GM19372 (cell line): ENCODE results near the gene HOXC9.

Experiments used
- ATAC-seq: cut with Tn5 transposase; IDR thresholded peaks from one replicate; pipeline ENCODE4 v1.9.1; 2021; ENCODE audit warnings: mild to moderate bottlenecking, low read depth, moderate library complexity; ENCODE audit not compliant: unreplicated experiment

Gene HOXC9

GRCh38 chr12:54000116-54001114 lies at the start of gene HOXC9:
Gene HOXC9 (plus strand): TSS chr12:54000161. CDS start chr12:54000189, 28 bp downstream.
- no peak for ATAC-seq

DNA sequence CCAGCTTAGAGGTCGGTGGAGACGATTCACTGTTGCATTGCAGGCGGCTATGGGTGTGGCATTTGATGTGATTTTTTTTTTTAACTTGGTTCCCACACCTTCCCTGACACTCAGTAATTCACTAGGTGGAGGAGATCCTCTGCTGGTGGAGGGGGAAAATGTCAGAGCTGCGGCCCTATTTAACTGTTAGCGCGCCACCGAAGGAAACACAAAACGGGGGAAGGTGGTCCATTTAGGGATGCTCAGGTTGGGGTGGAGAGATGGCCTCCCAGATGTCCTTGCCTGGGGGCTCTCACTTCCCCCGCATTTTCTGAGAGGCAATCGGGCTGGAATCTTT lies 49.6 kb upstream of the HOXC9 start:
- ATAC-seq: no peak

DNA sequence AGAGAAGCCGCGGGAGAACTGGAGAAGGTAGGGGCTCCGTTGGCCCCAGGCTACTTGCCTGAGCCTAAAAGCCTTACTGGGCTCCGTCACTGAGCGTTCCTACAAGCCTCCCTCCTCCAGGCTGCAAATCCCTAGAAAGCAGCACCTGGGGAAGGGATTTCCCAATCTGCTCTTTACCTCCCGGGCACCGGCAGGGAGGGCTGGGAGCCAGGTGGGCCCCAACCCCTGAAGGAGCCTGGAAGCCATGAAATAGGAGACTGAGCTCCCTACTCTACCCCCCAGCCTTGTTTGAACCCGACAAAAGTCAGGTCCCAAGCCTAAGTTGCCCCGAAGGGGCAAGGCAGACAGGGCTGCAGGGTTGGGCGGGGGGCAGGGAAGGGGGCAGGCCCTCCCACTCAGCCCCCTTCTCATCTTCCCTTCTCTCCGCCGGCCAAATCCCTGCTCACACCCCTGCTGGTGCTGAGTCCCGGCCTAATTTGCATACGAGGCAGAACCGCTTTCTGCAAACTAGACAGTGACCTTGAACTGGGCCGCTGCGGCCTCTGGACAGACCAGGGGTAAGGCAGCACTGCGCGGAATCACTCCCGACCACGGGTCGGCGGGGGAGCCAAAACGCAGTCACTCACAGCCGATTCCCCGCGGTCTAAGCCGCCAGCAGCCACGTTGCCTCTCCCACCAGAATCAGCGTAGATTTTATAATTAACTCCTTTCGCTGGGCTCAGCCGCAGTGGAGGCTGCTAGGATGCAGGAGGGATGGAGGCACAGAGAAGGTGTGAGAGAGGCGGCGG lies 49.0 kb upstream of the HOXC9 start:
- ATAC-seq: no peak

DNA sequence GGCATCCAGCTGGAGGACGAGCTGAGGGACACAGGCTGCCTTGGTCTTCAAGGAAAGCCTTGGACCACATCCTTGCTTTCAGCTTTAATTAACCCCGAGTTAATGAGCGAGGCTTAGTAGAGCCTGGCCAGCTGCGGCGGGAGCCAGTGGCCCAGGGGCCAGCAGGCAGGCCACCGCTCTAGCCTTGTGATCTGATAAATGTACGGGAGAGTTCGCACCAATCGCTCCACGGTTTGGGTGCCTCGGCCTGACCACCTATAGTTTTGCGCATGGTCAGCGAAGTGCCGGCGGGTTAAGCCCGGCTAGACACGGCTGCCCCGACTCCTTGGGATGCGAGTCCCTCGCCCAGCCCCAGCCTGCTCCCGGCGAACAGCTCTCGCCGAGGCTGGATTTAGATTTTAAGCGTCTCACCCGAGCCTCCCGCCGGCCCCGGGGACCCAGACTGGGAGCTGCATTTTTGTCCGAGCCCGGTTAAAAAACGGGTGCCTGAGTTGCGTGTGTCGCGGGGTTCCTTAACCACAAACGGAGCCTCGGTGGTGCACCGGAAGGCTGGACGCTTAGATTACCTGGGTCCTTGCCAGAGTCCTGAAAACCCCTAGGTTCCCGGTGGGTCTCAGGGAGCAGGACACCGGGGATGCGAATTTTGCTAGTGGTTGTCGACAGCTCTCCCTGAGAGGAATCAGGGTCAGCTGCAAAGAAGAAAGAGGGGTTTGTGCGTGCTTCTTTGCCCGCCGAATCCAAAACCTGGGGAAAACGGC lies 48.2 kb upstream of the HOXC9 start:
- ATAC-seq: no peak

GRCh38 chr12:53952335-53952694 lies 47.6 kb upstream of the HOXC9 start:
- no peak for ATAC-seq

GRCh38 chr12:53952871-53953734 lies 46.9 kb upstream of the HOXC9 start:
- no peak for ATAC-seq

- ATAC-seq: no peak
Observed at GRCh38 chr12:53953831-53954693, 45.9 kb upstream of the HOXC9 start.

DNA sequence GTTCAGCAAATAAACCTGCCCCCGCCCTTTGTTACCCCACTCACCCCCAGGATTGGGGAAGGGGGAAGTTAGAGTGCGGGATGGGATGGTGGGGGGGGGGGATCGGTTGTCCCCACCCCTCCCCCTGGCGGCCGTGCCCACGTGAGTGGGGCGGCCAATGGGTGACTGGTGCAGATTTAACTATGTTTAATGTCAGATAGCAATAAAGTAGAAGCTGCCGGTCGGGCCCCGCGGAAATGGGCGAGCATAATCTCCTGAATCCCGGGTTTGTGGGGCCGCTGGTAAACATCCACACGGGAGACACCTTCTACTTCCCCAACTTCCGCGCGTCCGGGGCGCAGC lies 45.3 kb upstream of the HOXC9 start, which contains the start of gene HOXC12:
HOXC12 (plus strand) TSS at position 210 of the 342 bp plus-strand sequence; CDS start at position 237, 27 bp downstream.
- ATAC-seq: no peak

DNA sequence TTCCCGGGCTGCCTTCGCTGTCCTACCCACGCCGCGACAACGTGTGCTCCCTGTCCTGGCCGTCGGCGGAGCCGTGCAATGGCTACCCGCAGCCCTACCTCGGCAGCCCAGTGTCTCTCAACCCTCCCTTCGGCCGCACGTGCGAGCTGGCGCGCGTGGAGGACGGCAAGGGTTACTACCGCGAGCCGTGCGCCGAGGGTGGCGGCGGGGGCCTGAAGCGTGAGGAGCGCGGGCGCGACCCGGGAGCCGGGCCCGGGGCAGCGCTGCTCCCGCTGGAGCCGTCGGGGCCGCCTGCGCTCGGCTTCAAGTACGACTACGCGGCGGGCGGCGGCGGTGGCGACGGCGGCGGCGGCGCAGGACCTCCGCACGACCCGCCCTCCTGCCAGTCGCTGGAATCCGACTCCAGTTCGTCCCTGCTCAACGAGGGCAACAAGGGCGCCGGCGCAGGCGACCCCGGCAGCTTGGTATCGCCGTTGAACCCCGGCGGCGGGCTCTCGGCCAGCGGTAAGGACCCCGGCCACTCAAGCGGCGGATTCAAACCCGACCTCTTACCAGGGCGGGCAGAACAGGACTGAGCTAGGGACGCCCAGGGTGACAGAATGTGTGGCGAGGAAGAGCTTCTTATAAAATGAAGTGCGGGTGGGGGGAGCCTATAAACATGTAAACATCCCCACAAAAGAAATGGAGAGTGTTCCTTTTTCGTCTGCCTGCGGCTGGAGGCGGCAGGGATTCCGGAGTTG lies 44.8 kb upstream of the HOXC9 start:
- ATAC-seq: no peak

GRCh38 chr12:53955776-53956250 lies 44.1 kb upstream of the HOXC9 start:
- no peak for ATAC-seq

DNA sequence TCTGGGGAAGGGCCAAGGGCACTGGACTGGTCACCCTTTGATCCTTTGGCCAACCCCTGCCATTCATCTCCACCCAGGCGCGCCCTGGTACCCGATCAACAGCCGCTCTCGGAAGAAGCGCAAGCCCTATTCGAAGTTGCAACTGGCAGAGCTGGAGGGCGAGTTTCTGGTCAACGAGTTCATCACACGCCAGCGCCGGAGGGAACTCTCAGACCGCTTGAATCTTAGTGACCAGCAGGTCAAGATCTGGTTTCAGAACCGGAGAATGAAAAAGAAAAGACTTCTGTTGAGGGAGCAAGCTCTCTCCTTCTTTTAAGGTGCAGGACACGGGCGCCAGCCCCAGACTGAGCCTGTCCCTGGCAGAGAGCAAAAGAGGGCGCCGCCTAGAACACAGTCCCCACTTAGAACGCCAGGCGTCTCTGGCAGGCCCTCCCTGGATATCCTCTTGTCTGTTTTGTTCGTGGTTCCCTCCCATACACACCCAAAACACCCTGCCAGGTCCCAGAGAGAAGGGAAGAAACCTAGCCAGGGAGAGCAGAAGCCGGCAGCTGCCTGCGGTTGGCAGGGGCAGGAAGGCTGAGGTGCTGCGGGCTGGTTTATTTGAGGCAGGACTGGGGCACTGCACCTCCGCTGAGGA lies 43.6 kb upstream of the HOXC9 start:
- no peak for ATAC-seq

GRCh38 chr12:53956914-53957536 lies 42.9 kb upstream of the HOXC9 start:
- ATAC-seq: no peak

DNA sequence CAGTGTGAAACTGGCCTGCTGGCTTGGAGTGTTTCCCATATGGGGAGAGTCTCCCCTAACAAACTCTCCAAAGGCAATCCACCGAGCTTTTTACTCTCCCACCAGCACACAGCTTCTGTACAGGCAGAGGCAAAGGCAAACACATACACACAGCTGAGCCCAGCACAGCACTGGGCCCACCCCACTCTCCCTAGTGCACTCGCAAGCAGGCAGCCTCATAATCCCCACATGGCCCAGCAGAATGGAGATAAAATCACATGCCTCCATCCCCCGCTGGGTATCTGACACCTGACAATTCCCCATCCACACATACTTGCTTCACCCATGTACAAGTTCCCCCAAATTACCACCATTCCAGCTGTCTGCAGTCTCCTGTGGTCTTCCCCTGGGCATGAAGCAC lies 41.8 kb upstream of the HOXC9 start:
- no peak for ATAC-seq

GRCh38 chr12:53959314-53959713 lies 40.6 kb upstream of the HOXC9 start:
- ATAC-seq: no peak

DNA sequence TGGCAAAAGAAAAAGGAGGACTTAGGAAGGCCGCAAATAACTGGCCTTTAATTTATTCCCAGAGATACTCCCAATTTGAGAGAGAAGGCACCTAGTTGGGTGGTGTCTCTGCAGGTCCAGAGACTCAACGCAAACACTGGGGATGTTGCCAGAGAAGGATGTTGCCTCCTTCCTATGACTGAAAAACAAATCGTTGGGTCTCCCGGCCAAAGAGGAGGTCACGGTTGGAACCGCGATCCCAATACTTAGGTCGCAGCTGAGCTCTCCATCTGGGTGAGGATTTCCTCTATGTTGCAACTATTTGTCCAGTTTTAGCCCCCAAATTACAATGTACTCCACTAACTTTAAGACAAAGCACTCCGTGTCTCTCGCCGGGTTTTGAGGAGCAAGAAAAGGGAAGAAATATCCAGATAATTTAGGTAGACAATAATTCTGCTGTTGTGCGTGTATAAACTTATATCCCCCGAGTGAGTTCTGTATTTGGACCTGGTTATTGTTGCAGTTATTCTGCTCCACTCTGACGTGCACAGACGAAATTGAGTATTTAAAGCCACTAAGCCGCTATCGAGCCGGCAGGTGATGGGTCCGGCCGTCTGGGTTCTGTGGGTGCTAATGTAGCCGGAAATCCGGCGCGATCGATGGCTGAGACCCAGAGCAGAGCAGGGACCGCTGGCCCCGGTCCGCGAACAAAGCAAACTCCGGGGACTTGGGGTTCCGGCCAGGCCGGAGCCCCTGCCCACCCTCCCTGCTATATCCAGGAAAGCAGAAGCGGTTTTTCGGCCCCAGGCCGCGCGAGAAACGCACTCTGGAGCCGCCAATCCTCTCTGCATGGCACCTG lies 39.6 kb upstream of the HOXC9 start:
- no peak for ATAC-seq

DNA sequence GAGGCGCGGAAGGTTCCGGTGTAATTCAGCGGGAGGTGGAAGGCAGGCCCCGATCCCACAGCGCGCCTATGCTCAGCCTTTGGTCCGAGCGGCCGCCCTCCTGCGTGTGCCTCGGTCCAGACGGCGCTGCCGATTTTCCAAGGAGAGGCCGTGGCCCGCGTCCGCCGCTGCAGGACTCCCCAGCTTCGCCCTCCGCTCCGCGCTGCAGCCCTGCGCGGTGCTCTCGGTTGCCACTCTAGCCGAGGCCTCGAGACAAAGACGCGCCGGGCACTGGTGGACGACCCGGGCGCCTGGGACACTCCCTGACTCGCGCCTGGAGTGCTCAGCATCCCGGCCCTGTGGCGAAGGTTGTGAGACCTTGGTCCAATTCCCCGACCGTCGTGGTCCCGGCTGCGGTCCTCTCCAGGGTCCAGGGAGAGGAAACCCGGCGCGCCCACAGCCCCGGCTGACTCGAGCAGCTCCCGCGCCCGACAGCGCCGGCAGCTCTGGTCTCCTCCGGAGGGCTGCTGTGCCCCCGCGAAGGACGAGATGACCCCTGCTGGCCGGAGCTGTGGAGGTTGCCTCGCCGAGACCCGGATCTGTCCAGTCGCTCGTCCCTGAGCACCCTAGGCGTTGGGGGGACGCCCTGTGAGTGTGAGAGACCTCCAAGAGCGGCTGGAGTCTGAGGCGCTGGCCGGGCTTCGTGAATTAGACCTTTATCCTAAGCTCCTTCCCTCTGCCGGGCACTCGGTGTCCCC lies 38.8 kb upstream of the HOXC9 start:
- ATAC-seq: no peak
